GM18508 (cell line): ENCODE results near the gene UBE2D4.

Experiments used
- ATAC-seq: cut with Tn5 transposase; IDR thresholded peaks from one replicate; pipeline ENCODE4 v1.9.1; 2021; ENCODE audit warnings: moderate number of reproducible peaks; ENCODE audit not compliant: insufficient read depth, unreplicated experiment

UBE2D4 gene

GRCh38 chr7:43906331-43907010, 19.8 kb upstream of the UBE2D4 start, which contains the start of gene URGCP:
Gene URGCP, minus strand, starts transcription at chr7:43906596. Its CDS starts 21 bp downstream, at chr7:43906575.
- no peak for ATAC-seq

- ATAC-seq: no peak
These were observed 11.4 kb upstream of the UBE2D4 start for GRCh38 chr7:43914795-43915194.

- no peak for ATAC-seq
These were observed 10.3 kb upstream of the UBE2D4 start for GRCh38 chr7:43915907-43916306.

DNA sequence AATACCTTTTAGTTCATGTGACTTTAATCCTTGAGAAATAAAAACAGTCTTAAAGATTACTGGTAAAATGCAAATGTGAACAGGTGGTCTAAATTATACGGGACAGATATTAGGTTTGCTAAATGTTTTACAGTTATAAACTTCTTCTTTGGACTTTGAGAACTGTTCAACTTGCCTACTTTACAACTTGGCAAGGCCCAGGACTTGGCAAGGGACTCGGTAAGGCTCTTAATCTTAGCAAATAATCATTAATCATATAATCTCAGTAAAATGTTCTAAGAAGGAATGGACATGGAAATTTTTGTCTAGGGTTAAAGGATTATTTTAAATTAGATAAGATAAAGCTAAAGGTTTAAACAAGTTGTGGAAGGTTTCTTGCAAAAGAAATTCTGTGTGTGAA, 4.8 kb upstream of the UBE2D4 start:
- no peak for ATAC-seq

- ATAC-seq: no peak
These were observed 3.5 kb upstream of the UBE2D4 start for GRCh38 chr7:43922726-43923125.

- no peak for ATAC-seq
These were observed 525 bp downstream of the UBE2D4 start for GRCh38 chr7:43926798-43927123.

- ATAC-seq: no peak
These were observed 1.6 kb downstream of the UBE2D4 start for GRCh38 chr7:43927810-43928209.

DNA sequence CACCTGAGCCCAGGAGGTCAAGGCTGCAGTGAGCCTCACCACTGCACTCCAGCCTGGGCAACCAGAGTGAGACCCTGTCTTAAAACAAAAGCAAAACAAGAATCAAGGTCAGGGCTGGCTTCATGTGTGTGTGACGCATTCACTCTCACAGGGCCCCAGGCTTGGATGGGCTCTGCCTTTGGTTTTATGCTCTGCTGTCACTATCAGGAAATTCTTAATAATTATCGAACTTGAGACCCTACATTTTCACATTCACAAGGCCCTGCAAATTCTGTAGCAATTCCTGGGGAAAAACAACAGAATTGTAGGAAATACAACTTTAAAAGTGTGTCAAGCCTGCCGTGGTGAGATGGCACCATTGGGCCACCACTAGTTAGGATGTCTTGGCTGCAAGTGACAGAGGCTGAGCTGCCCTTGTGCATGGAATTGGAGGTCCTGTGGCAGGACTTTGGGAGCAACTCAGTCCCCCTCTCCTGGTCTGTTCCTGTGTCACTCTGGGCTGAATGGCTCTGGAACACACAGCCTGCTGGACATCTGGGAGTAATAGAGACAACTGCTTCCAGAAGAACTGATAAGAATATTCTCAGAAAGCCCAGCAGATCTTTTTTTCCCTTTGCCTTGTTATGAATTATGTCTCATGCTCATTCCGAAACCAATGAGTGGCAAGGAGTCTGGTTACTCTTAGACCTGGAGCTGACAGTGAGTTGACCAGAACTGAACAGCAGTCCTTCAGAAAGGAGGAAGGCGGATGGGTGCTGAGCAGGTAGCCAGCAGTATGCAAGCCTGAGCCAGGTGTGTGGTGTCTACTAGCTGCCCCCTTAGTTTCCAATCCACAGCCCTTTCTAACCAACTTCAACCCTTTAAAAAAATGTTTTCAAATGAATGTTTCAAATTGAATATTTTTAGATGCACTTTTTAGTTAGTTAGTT, 3.6 kb downstream of the UBE2D4 start:
- ATAC-seq: no peak

- no peak for ATAC-seq
These were observed 5.1 kb downstream of the UBE2D4 start for GRCh38 chr7:43931346-43931745.

DNA sequence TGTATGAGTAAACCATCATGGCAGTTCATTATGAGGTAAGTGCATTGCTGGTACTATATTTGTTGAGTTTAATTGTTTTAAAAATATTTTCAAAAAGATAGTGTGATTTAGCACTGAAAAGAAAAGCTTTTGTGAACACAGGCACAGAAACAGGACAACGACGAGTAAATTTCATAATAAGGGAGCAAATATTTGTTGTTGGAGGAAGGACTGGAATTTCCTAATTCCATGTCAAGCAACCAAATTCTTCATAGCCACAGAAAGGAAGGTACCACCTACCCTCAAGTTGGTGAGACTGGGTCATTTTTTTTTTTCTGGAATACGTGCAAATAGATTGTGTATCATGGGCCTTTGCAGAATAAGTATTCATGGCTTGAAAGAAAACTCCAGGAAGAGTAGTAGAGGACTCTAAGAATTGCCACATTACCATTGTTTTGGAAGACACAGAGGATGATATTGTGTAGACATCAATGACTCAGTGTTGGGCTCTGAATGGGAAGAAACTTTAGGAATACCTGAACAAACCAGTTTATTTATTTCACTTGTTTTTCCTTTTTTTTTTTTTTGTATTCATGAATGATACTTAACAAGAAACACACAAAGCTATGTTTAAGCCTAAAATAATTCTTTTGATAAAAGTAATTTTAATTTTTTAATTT, 7.8 kb downstream of the UBE2D4 start:
- no peak for ATAC-seq

GRCh38 chr7:43937444-43937843, 11.2 kb downstream of the UBE2D4 start:
- ATAC-seq: no peak

GRCh38 chr7:43938892-43939482, 12.8 kb downstream of the UBE2D4 start:
- ATAC-seq: no peak

GRCh38 chr7:43942250-43942649, 16.0 kb downstream of the UBE2D4 start:
- ATAC-seq: no peak

DNA sequence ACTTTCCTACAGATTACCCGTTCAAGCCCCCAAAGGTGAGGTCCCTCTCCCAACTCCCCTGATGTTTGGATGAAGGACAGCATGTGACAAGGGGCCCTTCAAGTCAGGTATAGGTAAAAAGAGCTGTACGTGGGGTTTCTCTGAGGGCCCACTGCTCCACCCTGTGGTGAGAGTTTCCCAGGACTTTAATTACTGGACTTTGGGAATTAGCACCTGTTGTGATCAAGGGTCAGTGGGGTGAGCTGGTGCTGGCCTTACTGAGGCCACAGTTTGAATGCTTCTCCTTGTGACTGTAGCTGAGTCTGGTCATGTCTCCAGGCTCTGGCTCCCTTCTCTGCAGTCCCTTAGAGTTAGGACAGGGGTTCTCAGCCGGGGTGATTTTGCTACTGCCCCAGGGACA, 16.8 kb downstream of the UBE2D4 start:
- no peak for ATAC-seq

DNA sequence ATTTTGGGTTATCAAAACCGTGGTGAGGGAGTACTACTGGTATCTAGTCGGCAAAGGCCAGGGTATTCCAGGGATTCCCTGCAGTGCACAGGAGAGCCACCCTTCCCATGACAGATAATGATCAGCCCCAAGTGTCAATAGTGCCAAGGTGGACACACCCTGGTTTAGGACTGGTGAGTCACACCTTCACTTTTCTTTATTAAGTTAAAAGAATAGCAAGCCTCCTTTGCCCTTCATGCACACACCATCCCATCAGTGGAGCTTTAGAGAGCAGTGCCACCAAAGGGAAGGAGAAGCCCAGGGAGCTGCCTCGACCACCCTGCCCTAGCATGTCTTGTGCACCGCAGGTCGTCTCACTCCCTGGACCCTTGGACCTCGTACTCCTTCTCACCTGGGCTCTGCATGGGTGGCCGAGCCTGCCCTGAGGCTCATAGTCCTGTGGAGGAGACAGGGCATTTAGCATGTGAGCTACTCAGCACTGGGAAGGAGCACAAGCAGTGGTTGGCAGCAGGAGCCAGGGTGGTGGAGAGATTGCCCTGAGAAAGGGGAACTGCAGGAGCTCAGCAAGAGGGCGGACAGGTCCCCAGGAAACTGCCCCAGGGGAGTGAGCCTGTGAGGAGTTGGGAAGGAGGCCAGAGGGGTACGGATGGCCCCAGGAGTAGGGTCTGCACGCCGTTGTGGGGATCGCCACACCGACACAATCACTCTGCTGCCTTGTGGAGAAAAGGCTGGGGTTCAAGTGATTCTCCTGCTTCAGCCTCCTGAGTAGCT, 17.4 kb downstream of the UBE2D4 start:
- ATAC-seq: no peak

DNA sequence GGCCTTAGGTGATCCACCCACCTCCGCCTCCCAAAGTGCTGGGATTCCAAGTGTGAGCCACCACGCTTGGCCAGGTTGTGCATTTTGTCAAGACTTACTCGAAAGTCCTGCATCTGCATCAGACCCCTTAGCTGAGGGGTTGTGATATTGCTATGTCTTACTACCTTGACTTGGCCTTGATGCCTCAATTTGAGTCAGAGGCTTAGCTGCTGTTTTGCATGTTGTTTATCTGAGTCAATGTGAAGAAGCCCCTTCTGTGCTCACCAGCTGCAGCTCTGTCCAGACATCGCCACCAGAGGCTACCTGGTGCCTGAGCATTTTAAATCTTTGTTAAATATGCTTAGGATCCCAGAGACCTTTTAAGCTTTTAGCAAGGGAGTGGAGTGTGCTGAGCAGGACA, 18.1 kb downstream of the UBE2D4 start:
- no peak for ATAC-seq

GRCh38 chr7:43952028-43952427, 25.8 kb downstream of the UBE2D4 start:
- ATAC-seq: no peak

DNA sequence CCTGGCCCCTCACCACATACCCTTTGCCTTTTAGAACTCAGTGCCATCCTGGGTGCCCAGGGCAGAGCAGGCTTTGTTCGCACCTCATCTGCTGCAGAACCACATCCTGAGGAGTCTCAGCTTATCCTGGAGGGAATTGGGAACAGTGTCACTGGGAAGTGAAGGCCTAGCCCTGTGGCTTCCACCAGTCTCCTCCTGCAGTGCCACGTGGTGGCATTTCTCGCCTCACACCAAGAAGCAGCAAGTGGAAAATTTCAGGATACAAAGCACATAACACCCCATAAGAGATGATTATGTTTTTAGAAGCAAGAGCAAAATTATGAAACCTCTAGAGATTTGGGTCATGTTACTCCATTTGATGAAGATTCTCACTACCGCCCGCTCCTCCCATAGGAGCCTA, 26.8 kb downstream of the UBE2D4 start:
- no peak for ATAC-seq

DNA sequence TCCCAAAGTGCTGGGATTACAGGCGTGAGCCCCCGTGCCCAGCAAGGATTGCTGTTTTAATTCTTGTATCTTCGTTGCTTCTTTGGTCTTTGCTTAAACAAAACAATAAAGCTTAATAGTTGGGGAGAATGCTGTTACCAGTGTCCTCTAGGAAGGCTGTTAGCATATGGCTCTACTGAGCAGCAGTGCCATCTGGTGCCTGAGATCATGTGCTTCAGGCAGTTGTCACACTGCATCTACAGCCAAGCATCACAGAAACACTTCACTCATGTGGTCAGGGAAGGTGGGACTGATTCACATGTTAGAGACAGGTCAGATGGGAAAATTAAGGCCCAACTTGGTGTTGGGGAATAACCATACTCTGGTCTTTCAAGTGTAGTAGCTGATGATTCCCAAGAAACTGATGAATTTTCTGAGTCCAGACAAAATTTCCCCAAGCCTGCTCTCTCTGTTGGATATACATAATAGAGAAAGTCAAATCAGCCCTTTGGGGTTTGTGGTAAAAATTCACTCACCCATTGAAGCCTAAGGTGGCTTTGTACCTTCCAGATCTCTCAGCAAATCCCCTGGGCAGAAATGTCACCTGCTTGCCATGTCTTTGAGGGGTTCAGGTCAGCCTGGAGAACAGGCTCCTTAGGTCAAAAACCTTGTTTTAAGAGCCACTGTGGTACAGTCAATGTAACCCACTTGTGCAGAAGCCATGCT, 28.4 kb downstream of the UBE2D4 start:
- no peak for ATAC-seq
